Thymus (tissue), 11 donors: Measurements from ENCODE around the gene CAPRIN1. TPM values are rescaled to one million over a fixed set of nuclear protein-coding genes. Genes with fewer than 3 reads are reported as not detected.
"Not testable (repeated sequence)": the region's sequence is repeated elsewhere in the genome, so short reads cannot be mapped to it uniquely, and the experiment has no call there.

ENCODE experiments used
- DNase-seq, 9 donors: peaks; one replicate each; pipeline ENCODE4 v3.0.0-alpha.2; 2013; ENCODE audit warnings: low spot score in 9 of 9, low read depth in 6 of 9, missing footprints in 1 of 9
- H3K27ac ChIP-seq, 2 donors: one replicate each; pipeline ENCODE4 v1.5.1; 2013; ENCODE audit warnings: control low read depth in 1 of 2, low read depth in 1 of 2, low read length in 1 of 2, mild to moderate bottlenecking in 1 of 2, moderate library complexity in 1 of 2
- H3K27me3 ChIP-seq, 2 donors: one replicate each; pipeline ENCODE4 v1.5.1; 2013; ENCODE audit warnings: low read length in 1 of 2; ENCODE audit not compliant: control insufficient read depth in 2 of 2, insufficient read depth in 1 of 2
- H3K36me3 ChIP-seq, 2 donors: one replicate each; pipeline ENCODE4 v1.5.1; 2013; ENCODE audit warnings: low read length in 1 of 2, mild to moderate bottlenecking in 1 of 2, moderate library complexity in 1 of 2; ENCODE audit not compliant: control insufficient read depth in 2 of 2, insufficient read depth in 2 of 2
- H3K4me1 ChIP-seq, 2 donors: one replicate each; pipeline ENCODE4 v1.5.1; 2013; ENCODE audit warnings: low read length in 2 of 2; ENCODE audit not compliant: control insufficient read depth in 2 of 2, insufficient read depth in 2 of 2
- H3K4me3 ChIP-seq, 2 donors: one replicate each; pipeline ENCODE4 v1.5.1; 2013; ENCODE audit warnings: low read length in 2 of 2, control low read depth in 1 of 2, mild to moderate bottlenecking in 1 of 2
- H3K9me3 ChIP-seq, 2 donors: one replicate each; pipeline ENCODE4 v1.5.1; 2013; ENCODE audit warnings: low read length in 1 of 2, mild to moderate bottlenecking in 1 of 2; ENCODE audit not compliant: control insufficient read depth in 2 of 2, insufficient read depth in 1 of 2
- WGBS: extraction: QIAGEN DNeasy Blood & Tissue Kit; methylation state at CpG from one replicate; pipeline ENCODE4 v1.1.7; 2013; 5-methylcytosine and 5-hydroxymethylcytosine counted together
- polyA plus RNA-seq: library from polyadenylated mRNA; stranded (reverse); fragments of 200-250 nt; gene quantifications from one replicate; pipeline ENCODE4 v1.2.3, GENCODE V29; 2013
- total RNA-seq: library from RNA; stranded (reverse); fragments of 120-200 nt; gene quantifications from one replicate; pipeline ENCODE4 v1.2.4, GENCODE V29; 2013
- donor health status: healthy.

Gene CAPRIN1
- total and polyA plus RNA-seq, 2 donors = 98.1 to 135 TPM

GRCh38 chr11:34040571-34040970 lies 11.0 kb upstream of the CAPRIN1 start:
- Histone ChIP-seq H3K4me3 (no peak overlapping the region), H3K4me1 (peaks cover 0 to 4% of the 10 kb centered on the region in 2 donors), H3K27me3 (no peaks in the 10 kb centered on the region), H3K9me3 (no peaks in the 10 kb centered on the region), H3K36me3 (no peaks in the 10 kb centered on the region), H3K27ac (no peak overlapping the region)
- DNase-seq = no peak
- 99% methylated on average over 11 of the region's 11 CpGs for WGBS

- Histone ChIP-seq H3K4me3 (no peak overlapping the region), H3K4me1 (peaks cover 0 to 4% of the 10 kb centered on the region in 2 donors), H3K27ac (no peak overlapping the region), H3K36me3 (no peaks in the 10 kb centered on the region), H3K9me3 (no peaks in the 10 kb centered on the region), H3K27me3 (no peaks in the 10 kb centered on the region)
- DNase-seq = peak in 1 of 9 donors; percentile 20
- 74% methylated on average over 27 of the region's 27 CpGs for WGBS
Observed at GRCh38 chr11:34044664-34045485, 6.7 kb upstream of the CAPRIN1 start.

- no peaks in the 10 kb centered on the region for H3K27me3 ChIP-seq
- no peak for DNase-seq
- peaks cover 2 to 3% of the 10 kb centered on the region in 2 donors for H3K36me3 ChIP-seq
- no peak overlapping the region for H3K4me3 ChIP-seq
- no peaks in the 10 kb centered on the region for H3K9me3 ChIP-seq
- 98% methylated on average over 4 of the region's 4 CpGs for WGBS
- peaks cover 0 to 9% of the 10 kb centered on the region in 2 donors for H3K4me1 ChIP-seq
- no peak overlapping the region for H3K27ac ChIP-seq
Observed at GRCh38 chr11:34049028-34049427, 2.5 kb upstream of the CAPRIN1 start.

GRCh38 chr11:34050581-34051348 lies 766 bp upstream of the CAPRIN1 start:
- Histone ChIP-seq H3K4me1 (peaks cover 0 to 15% of the 10 kb centered on the region in 2 donors), H3K9me3 (peaks cover 0 to 5% of the 10 kb centered on the region in 2 donors), H3K27ac (peak overlapping the region; percentile 99 to 100), H3K36me3 (peaks cover 8 to 16% of the 10 kb centered on the region in 2 donors), H3K27me3 (no peaks in the 10 kb centered on the region), H3K4me3 (peak overlapping the region; percentile 74 to 100)
- 21% methylated on average over 14 of the region's 14 CpGs for WGBS
- DNase-seq = peak in 2 of 9 donors; percentile 10 to 11

- Histone ChIP-seq H3K4me1 (peaks cover 0 to 15% of the 10 kb centered on the region in 2 donors), H3K27ac (peak overlapping the region; percentile 99 to 100), H3K36me3 (peaks cover 8 to 26% of the 10 kb centered on the region in 2 donors), H3K9me3 (peaks cover 0 to 5% of the 10 kb centered on the region in 2 donors), H3K27me3 (no peaks in the 10 kb centered on the region), H3K4me3 (peak overlapping the region; percentile 98 to 100)
- WGBS = under 1% methylated on average over 82 of the region's 82 CpGs
- DNase-seq = peak; percentile 65 to 95 (median 86)
Observed at GRCh38 chr11:34052036-34052607, 591 bp downstream of the CAPRIN1 start.

GRCh38 chr11:34052608-34053160 lies 1.2 kb downstream of the CAPRIN1 start:
- no peaks in the 10 kb centered on the region for H3K27me3 ChIP-seq
- H3K36me3 ChIP-seq = peaks cover 8 to 29% of the 10 kb centered on the region in 2 donors
- peak overlapping the region; percentile 98 to 100 for H3K4me3 ChIP-seq
- peaks cover 0 to 5% of the 10 kb centered on the region in 2 donors for H3K9me3 ChIP-seq
- peak overlapping the region; percentile 96 to 97 for H3K27ac ChIP-seq
- H3K4me1 ChIP-seq = peaks cover 0 to 15% of the 10 kb centered on the region in 2 donors
- DNase-seq = peak in 5 of 9 donors; percentile 6 to 48 (median 22)
- under 1% methylated on average over 40 of the region's 40 CpGs for WGBS

GRCh38 chr11:34053161-34053686 lies 1.7 kb downstream of the CAPRIN1 start:
- peaks cover 8 to 33% of the 10 kb centered on the region in 2 donors for H3K36me3 ChIP-seq
- WGBS = under 1% methylated on average over 24 of the region's 24 CpGs
- peak overlapping the region; percentile 96 to 97 for H3K27ac ChIP-seq
- H3K9me3 ChIP-seq = peaks cover 0 to 5% of the 10 kb centered on the region in 2 donors
- H3K4me3 ChIP-seq = peak overlapping the region; percentile 98 to 100
- H3K4me1 ChIP-seq = peaks cover 0 to 15% of the 10 kb centered on the region in 2 donors
- H3K27me3 ChIP-seq = no peaks in the 10 kb centered on the region
- DNase-seq = peak; percentile 38 to 89 (median 72)

GRCh38 chr11:34054351-34054750 lies 2.8 kb downstream of the CAPRIN1 start:
- not testable (repeated sequence) for DNase-seq, H3K27ac ChIP-seq, H3K9me3 ChIP-seq, H3K27me3 ChIP-seq
- peaks cover 0 to 15% of the 10 kb centered on the region in 2 donors for H3K4me1 ChIP-seq
- peaks cover 8 to 42% of the 10 kb centered on the region in 2 donors for H3K36me3 ChIP-seq
- 91% methylated on average over 11 of the region's 11 CpGs for WGBS
- peak overlapping the region in 1 of 2 donors; percentile 98 for H3K4me3 ChIP-seq
